Daoy (cell line): ENCODE results near the gene TICAM2. TPM values are rescaled to one million over a fixed set of nuclear protein-coding genes. Genes with fewer than 3 reads are reported as not detected.

Source experiments
- DNase-seq: peaks from one replicate; pipeline ENCODE4 v3.0.0-alpha.2; 2015; ENCODE audit warnings: low read depth
- total RNA-seq: library from RNA; depleted of rRNA; stranded (reverse); fragments of >200 nt; shearing (Covaris generic); gene quantifications from 2 replicates; pipeline ENCODE4 v1.2.3, GENCODE V29; 2014

TICAM2 gene
- total RNA-seq, 1 experiment from 2014 or later, result 0.40 TPM

DNA sequence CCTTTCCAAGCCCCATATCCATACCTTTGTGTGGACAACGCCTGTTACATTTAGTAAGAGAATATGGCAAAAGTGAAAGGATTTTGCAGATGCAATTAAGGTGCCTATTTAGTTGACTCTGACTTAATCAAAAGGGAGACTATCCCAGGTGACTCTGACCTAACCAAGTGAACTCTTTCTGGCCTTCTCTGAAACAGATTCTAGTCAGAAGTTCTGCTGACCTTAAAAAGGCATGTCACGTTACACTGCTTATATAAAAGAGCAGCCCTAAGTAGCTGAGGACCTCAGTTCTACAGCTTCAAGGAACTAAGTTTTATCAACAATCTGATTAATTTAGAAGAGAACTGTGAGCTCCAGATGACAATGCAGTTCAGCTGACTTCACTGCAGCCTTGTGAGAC is 5.7 kb upstream of the TICAM2 start:
- DNase-seq, result no peak

- DNase-seq, result no peak
These were observed 3.2 kb upstream of the TICAM2 start for GRCh38 chr5:115605436-115605835.

DNA sequence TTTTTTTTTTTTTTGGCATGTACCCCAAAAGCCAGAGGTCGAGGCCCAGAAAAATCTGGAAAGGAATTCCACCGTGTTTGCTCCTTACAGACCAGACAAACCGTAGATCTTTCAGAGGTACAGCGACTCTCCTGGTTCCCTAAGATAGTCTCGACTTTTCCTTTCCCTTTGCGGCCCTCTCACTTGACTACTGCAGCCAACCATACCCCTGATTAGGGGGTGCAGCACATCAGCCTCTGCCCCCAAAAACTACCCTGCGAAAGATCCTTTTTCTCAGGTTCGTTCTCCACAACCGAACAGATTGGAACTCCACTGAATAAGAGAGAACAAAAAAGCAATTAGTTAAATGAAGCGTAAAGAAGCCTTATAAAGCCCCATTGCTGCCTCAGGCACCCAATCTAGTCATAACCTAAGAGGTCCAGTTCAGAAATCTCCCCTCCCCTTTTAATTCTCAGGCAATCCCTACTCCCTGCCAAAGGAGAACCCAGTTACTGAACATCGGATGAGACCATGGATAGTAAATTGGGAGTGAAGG is 379 bp upstream of the TICAM2 start:
- no peak for DNase-seq

GRCh38 chr5:115600766-115601165 is 1.5 kb downstream of the TICAM2 start:
- no peak for DNase-seq

GRCh38 chr5:115599924-115600323 is 2.4 kb downstream of the TICAM2 start:
- DNase-seq, result no peak

GRCh38 chr5:115599502-115599901 is 2.8 kb downstream of the TICAM2 start:
- no peak for DNase-seq

DNA sequence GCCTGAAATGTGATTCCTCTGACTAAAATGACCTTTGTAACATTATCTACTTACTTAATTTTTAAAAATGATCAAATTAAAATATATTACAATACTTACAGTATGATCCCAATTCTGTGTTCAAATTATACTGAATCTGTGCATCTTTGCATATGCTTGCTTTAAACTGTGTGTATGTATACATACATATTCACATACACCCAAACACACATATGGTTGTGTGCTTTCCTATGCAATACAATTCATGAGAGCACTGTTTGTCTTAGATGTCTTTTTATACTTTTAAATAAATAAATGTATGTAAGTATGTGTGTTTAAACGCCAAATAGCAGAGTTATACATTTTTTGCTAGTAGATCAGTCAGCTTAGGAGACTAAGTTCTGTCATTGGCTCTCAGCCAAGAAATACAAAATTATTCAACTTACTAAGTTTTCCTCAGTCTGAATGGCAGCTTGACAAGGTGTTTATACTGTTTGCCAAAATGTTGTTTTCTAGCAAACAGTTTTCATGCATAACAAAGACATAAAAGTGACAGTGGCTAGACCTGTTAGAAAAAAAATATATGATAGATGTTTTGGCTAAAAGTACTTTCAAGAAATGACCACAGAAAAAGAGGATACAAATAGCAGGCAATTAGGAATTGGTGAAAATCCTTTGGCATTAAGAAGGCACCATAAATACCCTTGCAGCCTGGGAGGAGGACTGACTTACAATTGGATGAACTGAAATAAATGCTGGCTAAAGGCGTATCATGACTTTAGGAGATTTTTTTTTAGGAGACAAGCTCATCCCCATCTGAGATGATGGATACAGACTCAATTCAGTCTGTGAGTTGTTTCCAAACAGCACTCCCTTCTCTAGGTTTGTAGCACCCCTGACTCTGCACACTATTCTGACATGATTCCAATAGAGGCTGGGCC is 7.9 kb downstream of the TICAM2 start:
- DNase-seq, result no peak

GRCh38 chr5:115589043-115589442 is 13.2 kb downstream of the TICAM2 start:
- no peak for DNase-seq

DNA sequence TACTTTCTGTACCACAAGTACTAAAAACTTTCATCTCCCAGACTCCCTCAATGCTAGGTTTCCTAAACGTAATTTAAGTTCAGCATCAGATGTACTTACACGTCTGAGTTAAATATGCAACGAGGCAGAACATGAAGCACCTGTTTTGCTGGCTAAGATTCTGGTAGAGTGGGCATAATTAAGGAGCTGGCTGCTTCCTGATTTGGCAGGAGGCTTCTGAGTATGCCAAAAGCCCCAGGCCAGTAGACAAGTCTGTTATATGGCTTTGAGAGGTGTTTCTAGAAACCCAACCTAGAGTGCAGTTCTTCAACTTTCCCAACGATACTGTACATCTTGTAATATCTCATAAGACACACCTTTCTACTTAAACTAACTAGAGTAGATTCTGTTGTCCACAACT is 13.6 kb downstream of the TICAM2 start:
- no peak for DNase-seq

- DNase-seq, result no peak
These were observed 15.6 kb downstream of the TICAM2 start for GRCh38 chr5:115586525-115587146.

DNA sequence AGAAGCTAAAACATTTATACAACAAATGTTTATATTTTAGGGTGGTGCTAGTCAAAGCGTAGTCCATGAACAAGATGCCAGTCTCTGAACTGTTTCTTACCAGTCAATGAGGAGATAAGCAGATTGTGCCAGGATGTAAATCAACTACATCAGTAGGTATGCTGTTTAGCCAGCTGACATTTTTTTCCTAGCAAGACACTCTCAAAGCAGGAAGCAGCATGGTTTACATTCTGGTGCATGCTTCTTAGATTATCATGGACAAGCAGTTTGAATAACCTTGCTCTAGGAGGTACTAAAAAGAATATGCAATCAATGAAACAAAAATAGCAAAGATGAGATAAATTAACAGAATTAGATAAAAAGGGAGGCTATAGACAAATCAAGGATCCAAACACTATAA is 17.0 kb downstream of the TICAM2 start:
- DNase-seq, result no peak

GRCh38 chr5:115584501-115584900 is 17.8 kb downstream of the TICAM2 start:
- no peak for DNase-seq

DNA sequence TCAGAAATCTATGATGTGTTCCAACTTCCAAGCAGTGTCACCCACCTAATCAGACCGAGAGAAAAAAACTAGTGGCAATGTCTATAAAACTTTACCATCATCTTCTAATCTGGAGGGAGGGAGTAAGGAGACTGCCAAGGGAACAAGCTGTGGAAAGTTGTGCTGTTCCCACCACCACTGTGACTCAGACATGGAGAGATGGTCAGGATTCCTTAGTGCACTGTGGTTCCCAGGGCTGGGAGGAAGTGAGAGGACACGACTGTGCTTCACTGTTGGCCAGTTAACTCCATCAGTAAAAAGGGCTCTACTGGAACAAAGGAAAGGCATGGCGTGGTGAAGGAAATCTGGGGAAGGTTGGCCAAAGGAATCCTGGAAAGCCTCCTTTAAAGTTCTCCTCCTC is 18.8 kb downstream of the TICAM2 start:
- peak; percentile 89 for DNase-seq

DNA sequence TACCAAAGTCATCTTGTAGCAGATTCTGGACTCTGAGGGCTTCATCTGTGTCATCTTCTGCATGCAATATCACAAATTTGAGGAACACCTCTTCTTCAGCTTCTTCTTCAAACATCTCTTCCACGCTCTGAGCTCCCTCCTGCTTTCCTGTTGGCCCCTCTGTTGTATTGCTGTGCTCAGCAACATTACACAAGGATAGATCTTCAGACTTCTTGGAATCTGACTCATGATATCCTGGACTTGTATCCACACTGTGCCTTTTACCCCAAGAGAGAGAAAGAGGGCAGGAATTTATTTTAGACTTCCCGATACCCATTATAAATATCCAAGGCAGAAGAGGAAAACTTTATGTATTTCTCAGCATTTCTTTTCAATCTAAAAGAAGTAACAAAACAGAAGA is 21.3 kb downstream of the TICAM2 start:
- no peak for DNase-seq

GRCh38 chr5:115579747-115580173 is 22.5 kb downstream of the TICAM2 start:
- peak; percentile 22 for DNase-seq

DNA sequence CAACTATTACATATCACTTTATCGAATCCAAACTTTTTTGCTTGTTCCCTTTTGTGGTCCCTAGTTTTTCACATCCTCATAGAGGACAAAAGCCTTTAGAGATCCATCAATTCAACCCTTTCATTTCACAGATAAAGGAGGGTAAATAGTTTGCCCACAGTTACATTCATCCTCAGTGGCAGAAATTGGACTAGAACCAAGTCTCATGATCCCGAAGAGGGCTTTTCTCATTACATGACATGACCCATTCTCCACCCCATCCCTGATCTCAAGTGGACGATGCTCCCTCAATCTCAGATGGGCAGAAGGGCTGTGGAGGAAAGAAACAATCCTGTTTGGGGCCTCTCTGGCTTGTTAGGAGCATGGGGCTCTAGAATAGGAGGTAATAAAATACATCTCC is 23.1 kb downstream of the TICAM2 start:
- DNase-seq, result no peak

- DNase-seq, result no peak
These were observed 23.6 kb downstream of the TICAM2 start for GRCh38 chr5:115578657-115579056.

GRCh38 chr5:115577741-115578140 is 24.5 kb downstream of the TICAM2 start:
- no peak for DNase-seq

- no peak for DNase-seq
These were observed 24.9 kb downstream of the TICAM2 start for GRCh38 chr5:115577329-115577728.

- DNase-seq, result peak; percentile 71
These were observed 26.9 kb downstream of the TICAM2 start for GRCh38 chr5:115575167-115576070.

DNA sequence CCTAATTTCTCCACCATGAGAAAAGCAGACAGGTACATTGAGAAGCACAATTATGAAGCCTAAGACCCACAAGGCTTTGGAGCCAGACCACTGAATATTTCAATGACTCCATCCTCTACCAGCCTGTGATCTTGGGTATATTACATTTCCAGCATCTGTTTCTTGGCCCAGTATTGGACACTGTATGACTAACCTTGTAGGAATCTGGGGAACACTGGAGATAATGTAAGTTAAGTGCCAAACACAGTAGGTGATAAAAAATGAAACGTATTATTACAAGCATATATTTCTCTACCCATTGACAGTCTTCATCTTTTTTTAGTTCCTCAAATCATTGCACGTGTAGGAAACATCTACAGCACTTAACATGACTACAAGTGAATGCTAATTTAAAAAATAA is 29.1 kb downstream of the TICAM2 start:
- DNase-seq, result peak; percentile 68

DNA sequence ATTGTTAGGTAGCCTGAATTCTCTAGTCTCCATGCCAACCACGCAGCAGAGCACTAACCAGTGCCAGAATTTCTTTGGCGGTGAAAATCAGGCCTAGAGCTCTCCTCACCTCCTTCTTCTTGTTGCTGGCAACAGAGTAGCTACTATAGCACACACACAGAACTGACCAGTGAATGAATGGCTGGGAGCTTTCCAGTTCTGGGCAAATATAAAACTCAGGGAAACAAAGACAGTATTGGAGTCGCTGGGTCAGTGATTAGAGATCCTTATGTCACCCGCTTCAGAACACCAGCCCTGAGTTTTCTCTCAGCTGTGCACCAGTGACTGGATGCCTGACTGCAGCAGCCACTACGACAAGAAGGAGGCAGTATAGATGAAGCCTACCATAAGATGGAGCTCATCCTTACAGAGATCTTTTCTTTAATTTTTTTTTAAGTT is 30.8 kb downstream of the TICAM2 start:
- no peak for DNase-seq
